Adipocyte (in vitro differentiated cells): Measurements from ENCODE around the gene MEIG1.
A peak's percentile ranks its signal among the peaks of the same experiment; 100 is the strongest.
"Not testable (repeated sequence)": the region's sequence is repeated elsewhere in the genome, so short reads cannot be mapped to it uniquely, and the experiment has no call there.

Experiments
- DNase-seq: peaks from one replicate; pipeline ENCODE4 v3.0.0-alpha.2; 2015; ENCODE audit warnings: low read depth
- H3K27me3 ChIP-seq: replicated peaks from 2 replicates; pipeline ENCODE4 v1.7.0; 2013; ENCODE audit warnings: mild to moderate bottlenecking, low read length, moderate library complexity; ENCODE audit not compliant: control insufficient read depth, insufficient read depth
- H3K36me3 ChIP-seq: 2 replicates; pipeline ENCODE4 v1.7.0; 2013; ENCODE audit warnings: low read length, mild to moderate bottlenecking, moderate library complexity; ENCODE audit not compliant: control insufficient read depth, insufficient read depth, severe bottlenecking
- H3K4me1 ChIP-seq: 2 replicates; pipeline ENCODE4 v1.7.0; 2013; ENCODE audit warnings: mild to moderate bottlenecking, low read length, moderate library complexity; ENCODE audit not compliant: control insufficient read depth, insufficient read depth
- H3K4me3 ChIP-seq: 2 replicates; pipeline ENCODE4 v1.7.0; 2013; ENCODE audit warnings: mild to moderate bottlenecking, low read length, moderate library complexity
- H3K9ac ChIP-seq: 2 replicates; pipeline ENCODE4 v1.7.0; 2013; ENCODE audit warnings: mild to moderate bottlenecking, low read length, moderate library complexity
- H3K9me3 ChIP-seq: 2 replicates; pipeline ENCODE4 v1.7.0; 2013; ENCODE audit warnings: mild to moderate bottlenecking, low read length, moderate library complexity; ENCODE audit not compliant: control insufficient read depth

The MEIG1 gene

DNA sequence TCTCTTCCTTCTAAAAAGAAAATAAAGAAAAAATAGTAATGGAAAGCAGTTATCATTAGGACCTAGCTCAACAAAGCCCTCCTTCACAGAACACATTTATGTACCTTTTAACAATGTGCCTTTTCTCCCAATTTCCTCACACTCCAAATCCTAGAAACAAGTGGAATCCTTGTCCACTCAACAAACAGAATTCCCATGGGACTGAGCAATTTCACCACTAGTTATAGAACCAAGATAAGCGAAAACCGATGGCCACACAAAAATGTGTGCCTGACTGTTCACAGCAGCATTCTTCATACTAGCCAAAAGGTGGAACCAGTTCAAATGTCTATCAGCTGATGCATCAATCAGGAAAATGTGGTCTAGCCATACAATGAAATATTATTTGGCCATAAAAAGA lies 22.6 kb upstream of the MEIG1 start:
- H3K4me1 ChIP-seq, result no peaks in the 10 kb centered on the region
- no peaks in the 10 kb centered on the region for H3K9me3 ChIP-seq
- H3K36me3 ChIP-seq, result peaks cover 47% of the 10 kb centered on the region
- H3K9ac ChIP-seq, result no peak overlapping the region
- H3K27me3 ChIP-seq, result no peaks in the 10 kb centered on the region
- no peak for DNase-seq
- no peak overlapping the region for H3K4me3 ChIP-seq

DNA sequence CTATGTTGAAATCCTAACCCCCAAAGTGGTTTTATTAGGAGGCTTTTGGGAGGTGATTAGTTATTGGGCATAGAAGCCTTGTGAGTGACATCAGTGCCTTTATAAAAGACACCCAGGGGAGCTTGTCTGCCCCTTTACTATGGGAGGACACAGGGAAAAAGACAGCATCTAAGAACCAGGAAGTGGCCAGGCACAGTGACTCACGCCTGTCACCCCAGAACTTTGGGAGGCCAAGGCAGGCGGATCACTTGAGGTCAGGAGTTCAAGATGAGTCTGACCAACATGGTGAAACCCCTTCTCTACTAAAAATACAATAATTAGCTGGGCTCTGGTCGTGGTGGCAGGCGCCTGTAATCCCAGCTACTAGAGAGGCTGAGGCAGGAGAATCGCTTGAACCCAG lies 20.2 kb upstream of the MEIG1 start:
- not testable (repeated sequence) for H3K4me3 ChIP-seq, H3K9ac ChIP-seq, H3K27me3 ChIP-seq, DNase-seq, H3K9me3 ChIP-seq, H3K4me1 ChIP-seq
- peaks cover 37% of the 10 kb centered on the region for H3K36me3 ChIP-seq

GRCh38 chr10:14942147-14942949 lies 16.8 kb upstream of the MEIG1 start:
- Histone ChIP-seq H3K4me1 (peaks cover 17% of the 10 kb centered on the region), H3K36me3 (peaks cover 37% of the 10 kb centered on the region)
- not testable (repeated sequence) for H3K9me3 ChIP-seq

DNA sequence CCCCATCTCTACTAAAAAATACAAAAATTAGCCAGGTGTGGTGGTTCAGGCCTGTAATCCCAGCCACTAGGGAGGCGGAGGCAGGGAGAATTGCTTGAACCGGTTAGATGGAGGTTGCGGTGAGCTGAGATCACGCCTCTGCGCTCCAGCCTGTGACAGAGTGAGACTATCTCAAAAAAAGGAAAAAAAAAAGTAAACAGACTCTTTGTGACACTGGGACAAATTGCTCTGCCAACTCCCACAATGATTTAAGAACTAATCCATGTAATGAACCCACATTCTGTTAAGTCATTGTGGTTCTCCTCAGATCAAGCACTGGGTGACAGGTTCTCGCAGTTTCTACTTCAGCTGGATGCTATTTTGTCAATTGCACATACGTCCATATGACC lies 16.2 kb upstream of the MEIG1 start:
- not testable (repeated sequence) for H3K4me3 ChIP-seq, H3K27me3 ChIP-seq, H3K9ac ChIP-seq, H3K9me3 ChIP-seq, DNase-seq
- H3K36me3 ChIP-seq, result peaks cover 42% of the 10 kb centered on the region
- H3K4me1 ChIP-seq, result peaks cover 17% of the 10 kb centered on the region

More at GRCh38 chr10:14942147-14942949, 16.8 kb upstream of the MEIG1 start:
- not testable (repeated sequence) for H3K9ac ChIP-seq, H3K4me3 ChIP-seq, H3K27me3 ChIP-seq, DNase-seq

GRCh38 chr10:14945108-14945507 lies 14.1 kb upstream of the MEIG1 start:
- H3K4me3 ChIP-seq, result no peak overlapping the region
- H3K9ac ChIP-seq, result no peak overlapping the region
- no peak for DNase-seq
- H3K9me3 ChIP-seq, result no peaks in the 10 kb centered on the region
- no peaks in the 10 kb centered on the region for H3K27me3 ChIP-seq
- H3K4me1 ChIP-seq, result peaks cover 17% of the 10 kb centered on the region
- peaks cover 48% of the 10 kb centered on the region for H3K36me3 ChIP-seq

DNA sequence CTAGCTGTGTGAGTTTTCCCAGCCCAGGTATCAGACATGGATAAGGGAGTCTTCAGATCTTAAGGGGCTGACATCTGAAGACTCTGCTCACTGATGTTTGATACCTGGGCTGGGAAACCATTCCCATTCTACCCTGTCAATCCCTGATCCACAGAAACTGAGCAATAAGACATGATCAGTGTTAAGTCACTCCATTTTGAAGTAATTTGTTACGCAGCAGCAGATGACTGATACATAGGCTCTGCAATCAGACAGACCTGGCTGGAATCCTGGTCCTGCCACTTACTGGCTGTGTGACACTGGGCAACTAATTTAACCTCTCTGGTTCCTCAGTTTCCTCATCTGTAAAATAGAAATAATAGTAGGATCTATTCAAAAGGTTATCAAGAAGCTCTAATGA lies 11.9 kb upstream of the MEIG1 start:
- DNase-seq, result no peak
- H3K4me3 ChIP-seq, result no peak overlapping the region
- peaks cover 15% of the 10 kb centered on the region for H3K4me1 ChIP-seq
- H3K9ac ChIP-seq, result no peak overlapping the region
- peaks cover 47% of the 10 kb centered on the region for H3K36me3 ChIP-seq
- no peaks in the 10 kb centered on the region for H3K27me3 ChIP-seq
- no peaks in the 10 kb centered on the region for H3K9me3 ChIP-seq

GRCh38 chr10:14949291-14949690 lies 9.9 kb upstream of the MEIG1 start:
- H3K4me1 ChIP-seq, result peaks cover 19% of the 10 kb centered on the region
- H3K27me3 ChIP-seq, result no peaks in the 10 kb centered on the region
- peaks cover 32% of the 10 kb centered on the region for H3K36me3 ChIP-seq
- DNase-seq, result no peak
- no peaks in the 10 kb centered on the region for H3K9me3 ChIP-seq
- H3K4me3 ChIP-seq, result no peak overlapping the region
- H3K9ac ChIP-seq, result no peak overlapping the region

GRCh38 chr10:14952851-14953423 lies 6.3 kb upstream of the MEIG1 start:
- H3K36me3 ChIP-seq, result peaks cover 9% of the 10 kb centered on the region
- H3K9ac ChIP-seq, result peak overlapping the region; percentile 89
- H3K27me3 ChIP-seq, result no peaks in the 10 kb centered on the region
- peaks cover 13% of the 10 kb centered on the region for H3K4me1 ChIP-seq
- peak overlapping the region; percentile 93 for H3K4me3 ChIP-seq
- DNase-seq, result peak; percentile 43
- no peaks in the 10 kb centered on the region for H3K9me3 ChIP-seq

DNA sequence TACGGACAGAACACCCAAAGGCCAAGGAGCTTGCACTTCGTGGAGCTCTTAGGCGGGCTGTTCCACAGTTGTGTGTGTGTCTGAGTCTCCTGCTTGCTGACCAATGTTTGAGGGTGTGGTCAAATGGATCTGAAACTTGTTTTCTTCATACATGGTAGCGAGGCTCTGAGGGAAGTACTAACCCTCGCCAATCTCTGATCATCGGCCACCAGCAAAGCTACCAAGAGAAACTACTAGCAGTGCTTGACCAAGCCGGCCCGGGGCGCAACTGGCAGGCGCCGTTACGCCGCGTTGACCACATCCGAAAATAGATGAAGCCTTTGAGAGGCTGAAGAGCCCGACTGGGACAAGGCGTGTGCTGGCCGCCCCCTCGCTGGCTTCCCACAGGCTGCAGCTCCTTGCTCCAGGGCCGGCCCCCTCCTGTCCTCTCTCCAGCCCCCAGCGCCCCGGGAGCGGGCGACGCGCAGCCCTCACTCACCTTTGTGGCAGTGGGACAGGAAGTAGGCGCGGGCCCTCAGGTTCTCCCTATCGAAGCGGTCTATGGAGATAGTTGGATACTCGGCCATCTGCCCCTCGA lies 5.7 kb upstream of the MEIG1 start:
- Histone ChIP-seq H3K4me3 (peak overlapping the region; percentile 93), H3K27me3 (no peaks in the 10 kb centered on the region), H3K9me3 (no peaks in the 10 kb centered on the region), H3K4me1 (peaks cover 13% of the 10 kb centered on the region), H3K36me3 (peaks cover 3% of the 10 kb centered on the region), H3K9ac (peak overlapping the region; percentile 89)
- DNase-seq, result peak; percentile 83

GRCh38 chr10:14954001-14954770 lies 5.0 kb upstream of the MEIG1 start, which contains the start of gene DCLRE1C:
Gene DCLRE1C, minus strand, starts transcription at chr10:14954096. Its CDS starts 86 bp downstream, at chr10:14954010.
- no peaks in the 10 kb centered on the region for H3K27me3 ChIP-seq

DNA sequence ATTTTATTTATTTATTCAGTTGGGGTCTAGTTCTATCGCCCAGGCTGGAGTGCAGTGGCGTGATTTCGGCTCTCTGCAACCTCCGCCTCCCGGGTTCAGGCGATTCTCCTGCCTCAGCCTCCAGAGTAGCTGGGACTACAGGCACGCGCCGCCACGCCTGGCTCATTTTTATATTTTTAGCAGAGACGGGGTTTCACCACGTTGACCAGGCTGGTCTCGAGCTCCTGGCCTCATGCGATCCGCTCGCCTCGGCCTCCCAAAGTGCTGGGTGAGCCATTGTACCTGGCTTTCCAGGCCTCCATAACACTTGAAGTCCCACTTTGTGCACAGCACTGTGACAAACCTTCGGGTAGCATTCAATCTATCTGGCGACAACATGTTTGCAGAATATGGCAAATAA lies 4.3 kb upstream of the MEIG1 start:
- peak overlapping the region; percentile 89 for H3K9ac ChIP-seq
- H3K4me3 ChIP-seq, result peak overlapping the region; percentile 93
- H3K9me3 ChIP-seq, result no peaks in the 10 kb centered on the region
- DNase-seq, result no peak
- peaks cover 13% of the 10 kb centered on the region for H3K4me1 ChIP-seq
- no peaks in the 10 kb centered on the region for H3K36me3 ChIP-seq
- H3K27me3 ChIP-seq, result no peaks in the 10 kb centered on the region

More at GRCh38 chr10:14954001-14954770, 5.0 kb upstream of the MEIG1 start, which contains the start of gene DCLRE1C:
- Histone ChIP-seq H3K9me3 (no peaks in the 10 kb centered on the region), H3K36me3 (no peaks in the 10 kb centered on the region), H3K4me1 (peaks cover 13% of the 10 kb centered on the region), H3K4me3 (peak within 1 kb of the TSS; percentile 93), H3K9ac (peak within 1 kb of the TSS; percentile 89)
- DNase-seq, result peak; percentile 99
